ENCODE data around the gene TEAD3.
A peak's percentile ranks its signal among the peaks of the same experiment; 100 is the strongest.

Gene TEAD3

GRCh38 chr6:35473850-35474130, 23.1 kb downstream of the TEAD3 start:
- no peak for DNase-seq

GRCh38 chr6:35473075-35473849, 23.6 kb downstream of the TEAD3 start:
- DNase-seq, result no peak

GRCh38 chr6:35471836-35472345, 25.0 kb downstream of the TEAD3 start:
- DNase-seq, result no peak

- DNase-seq, result no peak
Observed at GRCh38 chr6:35470663-35471120, 26.2 kb downstream of the TEAD3 start.

DNA sequence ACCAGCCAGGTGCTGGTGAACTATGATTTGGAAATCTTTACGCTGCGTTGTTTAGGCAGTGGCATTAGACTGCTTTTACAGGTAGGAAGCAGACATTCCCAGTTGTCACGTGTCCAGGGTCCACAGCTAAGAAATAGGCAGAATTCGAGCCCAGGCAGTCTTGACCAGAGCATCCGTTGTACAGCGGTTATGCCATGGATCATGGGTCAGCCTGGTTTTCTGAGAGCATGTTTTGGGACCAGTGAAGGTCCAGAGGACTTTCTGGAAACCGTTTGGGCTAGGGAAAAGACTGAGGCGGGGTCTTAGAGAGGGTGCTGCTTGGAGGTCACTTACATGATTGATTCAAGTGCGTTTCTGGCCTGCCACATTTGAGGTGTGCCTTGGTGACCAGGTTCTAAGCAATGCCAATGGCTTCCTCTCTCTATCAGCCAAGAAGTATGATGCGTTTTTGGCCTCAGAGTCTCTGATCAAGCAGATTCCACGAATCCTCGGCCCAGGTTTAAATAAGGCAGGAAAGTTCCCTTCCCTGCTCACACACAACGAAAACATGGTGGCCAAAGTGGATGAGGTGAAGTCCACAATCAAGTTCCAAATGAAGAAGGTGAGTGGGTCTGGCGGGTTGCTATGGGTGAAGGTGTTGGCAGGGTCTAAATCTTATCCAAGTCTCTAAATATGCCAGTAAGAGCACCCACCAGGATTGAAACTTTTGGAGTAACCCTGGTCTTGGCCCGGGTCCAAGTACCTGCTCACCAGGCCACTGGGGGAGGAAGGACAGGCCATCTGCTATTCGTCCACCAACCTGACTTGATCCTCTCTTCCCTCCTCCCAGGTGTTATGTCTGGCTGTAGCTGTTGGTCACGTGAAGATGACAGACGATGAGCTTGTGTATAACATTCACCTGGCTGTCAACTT, 26.9 kb downstream of the TEAD3 start:
- no peak for DNase-seq

- DNase-seq, result no peak
Observed at GRCh38 chr6:35468980-35469750, 27.7 kb downstream of the TEAD3 start.

- DNase-seq, result peak; percentile 90
Observed at GRCh38 chr6:35468181-35468979, 28.5 kb downstream of the TEAD3 start, which contains the start of gene RPL10A. TSS of gene RPL10A (plus strand) at chr6:35468401. CDS start at chr6:35468435, 34 bp downstream.

DNA sequence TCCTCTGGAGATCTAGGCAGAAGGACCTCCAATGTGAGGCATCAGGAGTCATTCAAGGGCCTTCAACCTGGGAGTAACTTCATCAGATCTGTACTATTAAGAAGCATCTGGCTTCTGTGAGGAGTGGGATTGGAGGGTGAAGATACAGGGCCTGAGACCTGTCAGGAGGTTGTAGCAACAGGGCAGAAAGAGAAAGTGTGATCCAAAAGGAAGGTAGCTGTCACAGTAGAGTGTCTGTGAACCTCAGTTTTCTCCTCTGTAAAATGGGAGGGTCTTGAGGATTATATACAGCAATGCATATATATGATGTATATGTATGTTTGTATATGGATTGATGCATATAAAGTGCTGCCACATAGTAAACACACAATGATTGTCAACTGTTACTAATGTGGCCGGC, 31.2 kb downstream of the TEAD3 start:
- DNase-seq, result no peak

GRCh38 chr6:35463292-35463691, 33.6 kb downstream of the TEAD3 start:
- DNase-seq, result no peak

- DNase-seq, result no peak
Observed at GRCh38 chr6:35461270-35461669, 35.6 kb downstream of the TEAD3 start.

GRCh38 chr6:35457907-35458306, 39.0 kb downstream of the TEAD3 start:
- no peak for DNase-seq

- no peak for DNase-seq
Observed at GRCh38 chr6:35454391-35455110, 42.3 kb downstream of the TEAD3 start.

GRCh38 chr6:35453236-35453635, 43.6 kb downstream of the TEAD3 start:
- no peak for DNase-seq

GRCh38 chr6:35452183-35453090, 44.4 kb downstream of the TEAD3 start, which contains the start of gene FANCE:
TSS of gene FANCE (plus strand) at chr6:35452338. CDS start at chr6:35452546, 208 bp downstream.
- DNase-seq, result peak; percentile 98

DNA sequence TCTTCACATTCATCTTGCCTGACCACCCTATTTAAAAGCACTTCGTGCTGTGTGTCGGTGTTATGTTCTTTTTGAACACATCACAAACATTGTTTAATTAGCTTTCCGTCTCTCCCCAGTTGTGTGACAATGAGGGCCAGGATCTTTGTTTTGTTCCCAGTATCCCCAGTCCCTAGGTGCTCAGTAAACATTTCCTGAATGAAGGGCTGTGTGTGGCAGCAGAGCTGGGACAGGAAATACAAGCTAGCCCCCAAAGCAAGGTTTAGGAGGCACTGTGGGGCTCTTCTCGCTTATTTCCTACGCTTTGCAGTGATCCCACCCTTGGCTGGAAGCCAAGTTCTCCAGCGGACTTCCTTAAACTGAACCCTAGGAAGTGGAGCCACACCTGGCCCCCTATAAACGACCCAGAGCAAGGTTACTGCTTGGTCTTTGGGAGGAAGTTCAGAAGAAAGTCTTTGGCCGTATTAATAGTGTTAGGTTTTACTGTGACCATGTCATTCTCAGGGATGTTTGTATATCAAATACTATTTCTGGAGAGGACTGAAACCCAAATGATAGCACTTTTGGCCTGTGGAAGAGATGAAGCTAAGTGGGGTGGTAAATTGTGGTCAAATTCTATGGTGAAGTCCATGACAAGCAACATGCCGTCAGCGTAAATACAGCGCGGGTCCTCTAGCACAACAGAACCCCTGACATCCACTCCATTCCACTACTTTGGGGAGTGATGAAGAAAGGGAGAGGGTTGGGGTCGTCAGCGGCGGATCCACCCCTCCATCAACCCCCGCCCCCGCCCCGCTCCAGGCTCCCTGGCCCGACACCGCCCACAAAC, 45.3 kb downstream of the TEAD3 start:
- DNase-seq, result no peak

DNA sequence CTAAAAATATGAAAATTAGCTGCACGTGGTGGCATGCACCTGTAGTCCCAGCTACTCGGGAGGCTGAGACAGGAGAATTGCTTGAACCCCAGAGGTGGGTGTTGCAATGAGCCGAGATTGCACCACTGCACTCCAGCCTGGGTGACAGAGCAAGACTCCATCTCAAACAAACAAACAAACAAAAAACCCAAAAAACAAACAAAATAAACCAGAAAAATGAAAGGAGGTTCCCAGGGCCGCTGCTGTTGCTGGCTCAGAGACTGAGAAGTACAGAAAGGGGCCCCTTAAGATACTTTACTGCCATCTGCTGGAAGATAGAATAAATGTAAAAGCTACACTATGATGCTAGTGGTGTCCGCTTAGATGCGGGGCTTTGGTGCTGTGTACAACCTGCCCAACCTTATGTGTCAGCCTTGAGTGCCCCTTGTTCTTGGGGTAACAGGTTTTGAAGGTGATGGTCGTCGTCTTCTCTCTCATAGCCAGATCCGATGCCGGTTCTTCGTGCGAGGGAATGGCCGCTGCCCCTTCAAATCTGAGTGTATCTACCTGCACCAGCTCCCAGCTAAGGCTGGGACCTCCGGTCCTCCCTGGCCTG, 47.5 kb downstream of the TEAD3 start:
- peak; percentile 41 for DNase-seq

DNA sequence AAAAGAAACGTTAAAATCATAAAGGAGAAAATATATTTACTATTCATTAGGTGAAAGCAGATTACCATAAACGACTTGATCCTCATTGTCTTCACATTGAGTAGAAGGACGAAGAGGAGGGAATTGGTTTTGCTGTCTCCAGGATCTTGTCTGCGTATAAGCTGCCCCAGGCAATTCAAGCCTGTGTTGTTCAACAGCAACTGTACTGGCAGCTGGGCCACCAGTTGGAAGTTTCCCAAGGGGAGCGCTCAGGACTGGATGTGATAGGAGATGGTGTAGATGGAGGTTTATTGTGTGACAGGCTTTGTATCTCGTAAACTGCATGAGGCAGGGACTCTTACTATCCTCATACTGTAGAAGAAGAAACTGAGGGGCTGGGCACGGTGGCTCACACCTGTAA, 48.7 kb downstream of the TEAD3 start:
- no peak for DNase-seq

DNA sequence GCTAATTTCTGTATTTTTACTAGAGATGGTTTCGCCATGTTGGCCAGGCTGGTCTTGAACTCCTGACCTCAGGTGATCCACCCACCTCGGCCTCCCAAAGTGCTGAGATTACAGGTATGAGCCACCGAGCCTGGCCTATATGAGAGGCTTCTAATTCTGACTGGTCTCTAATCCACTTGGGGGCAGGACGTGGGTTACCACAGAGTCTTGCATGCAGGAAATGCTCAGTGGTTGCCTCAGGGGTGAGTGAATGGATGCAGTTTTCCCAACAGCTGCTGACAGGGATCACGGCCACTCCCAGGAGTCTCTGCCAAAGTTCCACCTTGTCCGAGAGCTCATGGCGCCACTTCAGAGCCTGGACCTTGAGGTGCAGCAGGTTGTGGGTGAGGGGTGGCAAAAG, 51.2 kb downstream of the TEAD3 start:
- no peak for DNase-seq

All from activated CD4-positive, CD25-positive, alpha-beta regulatory T cell treated with anti-CD3 and anti-CD28 coated beads, Interleukin-2, amount 50 U/mL, for 72 hours (primary cell).